IMR-90 (cell line): Measurements from ENCODE around the gene LRRC75A. TPM values are rescaled to one million over a fixed set of nuclear protein-coding genes. Genes with fewer than 3 reads are reported as not detected.
A peak's percentile ranks its signal among the peaks of the same experiment; 100 is the strongest.

Experiments
- ATAC-seq: fragments of 200-7000 bp; cut with Tn5 transposase; 2 replicates; pipeline ENCODE4 v1.9.1; 2020; ENCODE audit warnings: low read depth, mild to moderate bottlenecking, moderate library complexity
- BruUV-seq: library from RNA; stranded (reverse); fragments of 400-500 nt; replicated peaks from 2 replicates; lab custom pipeline; 2021; lab: Mats Ljungman, UMichigan
- CTCF ChIA-PET: fragments of 300-600 bp; formaldehyde crosslinking; extraction: SDS; loops from one replicate; lab custom pipeline; 2021; ENCODE audit warnings: antibody characterized with exemption; lab: Yijun Ruan, JAX
- POLR2A ChIA-PET: fragments of 300-600 bp; sonication (Branson Sonifier 250); formaldehyde crosslinking; loops from one replicate; lab custom pipeline; 2022; ENCODE audit warnings: antibody characterized with exemption; ENCODE audit not compliant: unreplicated experiment; lab: Charles Lee
- DNase-seq: peaks from one replicate; pipeline ENCODE4 v3.0.0; 2013
- H2AFZ ChIP-seq: replicated peaks from 2 replicates; pipeline ENCODE3; 2013; ENCODE audit warnings: low read length, mild to moderate bottlenecking; ENCODE audit not compliant: poor library complexity
- H2AK5ac ChIP-seq: 2 replicates; pipeline ENCODE4 v1.6.1; 2013; ENCODE audit warnings: low read depth, low read length, inconsistent platforms
- H2AK9ac ChIP-seq: replicated peaks from 2 replicates; pipeline ENCODE3; 2013; ENCODE audit warnings: mild to moderate bottlenecking, low read depth, low read length, moderate library complexity; ENCODE audit not compliant: poor library complexity
- H2BK120ac ChIP-seq: 2 replicates; pipeline ENCODE4 v1.6.1; 2013; ENCODE audit warnings: low read depth, low read length, inconsistent platforms
- H2BK15ac ChIP-seq: 3 replicates; pipeline ENCODE4 v1.6.1; 2013; ENCODE audit warnings: low read depth, low read length, inconsistent platforms
- H2BK20ac ChIP-seq: 2 replicates; pipeline ENCODE4 v1.6.1; 2013; ENCODE audit warnings: low read depth, mild to moderate bottlenecking, inconsistent platforms, low read length, moderate library complexity
- H2BK5ac ChIP-seq: 2 replicates; pipeline ENCODE4 v1.6.1; 2013; ENCODE audit warnings: mild to moderate bottlenecking, low read depth, low read length, inconsistent platforms; ENCODE audit not compliant: poor library complexity, severe bottlenecking
- H3K14ac ChIP-seq: replicated peaks from 2 replicates; pipeline ENCODE4 v1.6.1; 2013; ENCODE audit warnings: low read depth, low read length, inconsistent platforms
- H3K18ac ChIP-seq: 2 replicates; pipeline ENCODE4 v1.6.1; 2013; ENCODE audit warnings: low read depth, low read length, control low read depth
- H3K23ac ChIP-seq: 2 replicates; pipeline ENCODE4 v1.6.1; 2013; ENCODE audit warnings: low read depth, low read length, inconsistent platforms
- H3K27ac ChIP-seq: 2 replicates; pipeline ENCODE4 v1.5.1; 2013; ENCODE audit warnings: mild to moderate bottlenecking, control low read depth, low read length; ENCODE audit not compliant: insufficient read depth
- H3K27me3 ChIP-seq: 2 replicates; pipeline ENCODE4 v1.6.1; 2013; ENCODE audit warnings: low read length; ENCODE audit not compliant: control insufficient read depth, insufficient read depth
- H3K36me3 ChIP-seq: 2 replicates; pipeline ENCODE4 v1.6.1; 2013; ENCODE audit warnings: low read length, mixed read lengths; ENCODE audit not compliant: control insufficient read depth, insufficient read depth
- H3K4ac ChIP-seq: 2 replicates; pipeline ENCODE4 v1.6.1; 2013; ENCODE audit warnings: low read depth, low read length, inconsistent platforms
- H3K4me1 ChIP-seq: 2 replicates; pipeline ENCODE4 v1.6.1; 2013; ENCODE audit warnings: low read length, mixed read lengths; ENCODE audit not compliant: control insufficient read depth, insufficient read depth
- H3K4me2 ChIP-seq: 2 replicates; pipeline ENCODE4 v1.6.1; 2013; ENCODE audit warnings: low read depth, mild to moderate bottlenecking, control low read depth, low read length, moderate library complexity
- H3K4me3 ChIP-seq: 2 replicates; pipeline ENCODE4 v1.5.1; 2013; ENCODE audit warnings: low read depth, mild to moderate bottlenecking, control low read depth, low read length, moderate library complexity; ENCODE audit not compliant: insufficient read depth
- H3K56ac ChIP-seq: 2 replicates; pipeline ENCODE4 v1.6.1; 2013; ENCODE audit warnings: low read length, inconsistent platforms; ENCODE audit not compliant: insufficient read depth; ENCODE audit errors: extremely low read depth
- H3K79me1 ChIP-seq, 2 experiments: 2 replicates each; pipeline ENCODE4 v1.6.1; 2013; ENCODE audit warnings: low read length in 2 of 2, inconsistent platforms in 1 of 2, low read depth in 1 of 2
- H3K9ac ChIP-seq: 2 replicates; pipeline ENCODE4 v1.6.1; 2013; ENCODE audit warnings: low read depth, low read length, control low read depth
- H3K9me1 ChIP-seq: 2 replicates; pipeline ENCODE4 v1.6.1; 2013; ENCODE audit warnings: low read length, inconsistent platforms; ENCODE audit not compliant: insufficient read depth
- H3K9me3 ChIP-seq: 2 replicates; pipeline ENCODE4 v1.6.1; 2013; ENCODE audit warnings: low read length; ENCODE audit not compliant: control insufficient read depth, insufficient read depth
- H4K20me1 ChIP-seq: 2 replicates; pipeline ENCODE4 v1.6.1; 2013; ENCODE audit warnings: low read length, inconsistent platforms; ENCODE audit not compliant: insufficient read depth
- H4K5ac ChIP-seq: 2 replicates; pipeline ENCODE4 v1.6.1; 2013; ENCODE audit warnings: mild to moderate bottlenecking, low read depth, low read length, control low read depth
- H4K8ac ChIP-seq, 2 experiments: 2 replicates each; pipeline ENCODE4 v1.6.1; 2013; ENCODE audit warnings: low read depth in 2 of 2, low read length in 2 of 2, control low read depth in 1 of 2, inconsistent platforms in 1 of 2
- H4K91ac ChIP-seq: 2 replicates; pipeline ENCODE4 v1.6.1; 2013; ENCODE audit warnings: low read depth, low read length, inconsistent platforms; ENCODE audit not compliant: insufficient read depth
- BHLHE40 ChIP-seq: fragments of 150-350 bp; IDR thresholded peaks from 2 replicates; pipeline ENCODE4 v1.6.1; 2016; ENCODE audit warnings: mild to moderate bottlenecking, low read depth, low read length
- CEBPB ChIP-seq: IDR thresholded peaks from 2 replicates; pipeline ENCODE4 v1.6.1; 2012; ENCODE audit warnings: low read depth, low read length, improper control_type of control experiment
- CHD1 ChIP-seq: IDR thresholded peaks from 2 replicates; pipeline ENCODE4 v1.6.1; 2012; ENCODE audit warnings: low read depth, low read length, improper control_type of control experiment
- ELK1 ChIP-seq: fragments of 150-350 bp; IDR thresholded peaks from 2 replicates; pipeline ENCODE4 v1.6.1; 2016; ENCODE audit warnings: low read depth, mild to moderate bottlenecking, low read length, moderate library complexity, borderline replicate concordance
- FOS ChIP-seq: fragments of 150-350 bp; IDR thresholded peaks from 2 replicates; pipeline ENCODE4 v1.6.1; 2016; ENCODE audit warnings: low read depth, low read length
- MAFK ChIP-seq: IDR thresholded peaks from 2 replicates; pipeline ENCODE4 v1.6.1; 2012; ENCODE audit warnings: low read depth, low read length, improper control_type of control experiment
- MAZ ChIP-seq: IDR thresholded peaks from 2 replicates; pipeline ENCODE4 v1.6.1; 2012; ENCODE audit warnings: low read depth, mild to moderate bottlenecking, low read length, improper control_type of control experiment, moderate library complexity, borderline replicate concordance
- MXI1 ChIP-seq: IDR thresholded peaks from 2 replicates; pipeline ENCODE4 v1.6.1; 2012; ENCODE audit warnings: low read depth, mild to moderate bottlenecking, low read length, moderate library complexity, borderline replicate concordance
- NFE2L2 ChIP-seq: fragments of 150-350 bp; IDR thresholded peaks from 2 replicates; pipeline ENCODE4 v1.6.1; 2016; ENCODE audit warnings: low read depth, mild to moderate bottlenecking, low read length
- POLR2A ChIP-seq: IDR thresholded peaks from 2 replicates; pipeline ENCODE4 v1.6.1; 2012; ENCODE audit warnings: mild to moderate bottlenecking, low read depth, low read length
- RCOR1 ChIP-seq: IDR thresholded peaks from 2 replicates; pipeline ENCODE4 v1.6.1; 2012; ENCODE audit warnings: mild to moderate bottlenecking, low read length, improper control_type of control experiment; ENCODE audit not compliant: insufficient replicate concordance
- RFX5 ChIP-seq: IDR thresholded peaks from 2 replicates; pipeline ENCODE4 v1.8.0; 2012; ENCODE audit warnings: low read depth, mild to moderate bottlenecking, low read length, moderate library complexity
- SMC3 ChIP-seq: fragments of 150-350 bp; IDR thresholded peaks from 2 replicates; pipeline ENCODE4 v1.6.1; 2016; ENCODE audit warnings: low read depth, mild to moderate bottlenecking, antibody characterized with exemption, low read length, moderate library complexity
- USF2 ChIP-seq: fragments of 150-350 bp; IDR thresholded peaks from 2 replicates; pipeline ENCODE4 v1.6.1; 2017; ENCODE audit warnings: mild to moderate bottlenecking, antibody characterized with exemption, low read length, low read depth
- WGBS, 2 experiments: methylation state at CpG; one replicate each; pipeline versions ENCODE4 v1.1.5 to v1.1.7; 2013; ENCODE audit warnings: missing lambda C conversion rate in 2 of 2; ENCODE audit not compliant: insufficient read length in 1 of 2; ENCODE audit errors: extremely low coverage in 2 of 2; 5-methylcytosine and 5-hydroxymethylcytosine counted together
- dilution Hi-C: fragments of 300-500 bp; cut with HindIII; formaldehyde crosslinking; loops from one replicate; pipeline ENCODE4 v1.14.3; 2018; ENCODE audit warnings: low sequenced_read_pairs; ENCODE audit not compliant: unreplicated experiment
- in situ Hi-C: fragments of 300-500 bp; cut with MboI; formaldehyde crosslinking; loops from 3 replicates; pipeline ENCODE4 v1.14.3; 2019; ENCODE audit warnings: low sequenced_read_pairs, inconsistent platforms, mixed read lengths
- intact Hi-C: fragments of 100-400 bp; cut with micrococcal nuclease; formaldehyde crosslinking; loops from 2 replicates; pipeline ENCODE4 v1.10.0; 2022
- polyA plus RNA-seq, 3 experiments: library from polyadenylated mRNA; depleted of rRNA; stranded (reverse); fragments of >200 nt; gene quantifications; 2 replicates each; pipeline ENCODE4 v1.2.3, GENCODE V29; 2012; ENCODE audit warnings: low replicate concordance in 1 of 3
- total RNA-seq: library from RNA; depleted of rRNA; stranded (reverse); fragments of >200 nt; gene quantifications from 2 replicates; pipeline ENCODE4 v1.2.3, GENCODE V29; 2012

LRRC75A gene
- total and polyA plus RNA-seq, 2 of the 4 experiments (the other 2 are of a cell fraction), result 0.72 to 1.0 TPM

GRCh38 chr17:16440901-16441629 lies 50.9 kb downstream of the LRRC75A start:
- Histone ChIP-seq H3K4me1 (peaks cover 17% of the 10 kb centered on the region), H3K27ac (peak overlapping the region; percentile 6; the same call in 1 of the 2 replicates), H3K4me3 (no peak overlapping the region), H3K79me1 (peaks cover 24 to 67% of the 10 kb centered on the region in 2 experiments), H2AK9ac (no peak overlapping the region), H3K56ac (no peak overlapping the region), H3K9ac (peak overlapping the region; percentile 15; the same call in 1 of the 2 replicates), H2BK5ac (no peak overlapping the region), H3K4ac (no peak overlapping the region), H2AFZ (no peak overlapping the region), H4K8ac (peak overlapping the region in 1 of 2 experiments; percentile 25; a peak in 1 of 4 replicates), H4K5ac (no peak overlapping the region), H4K91ac (no peak overlapping the region), H3K4me2 (peak overlapping the region; percentile 55), H3K9me3 (no peaks in the 10 kb centered on the region), H4K20me1 (peaks cover 67% of the 10 kb centered on the region), H3K27me3 (no peaks in the 10 kb centered on the region), H3K14ac (peak overlapping the region; percentile 22; the same call in 1 of the 2 replicates), H2AK5ac (no peak overlapping the region), H2BK120ac (no peak overlapping the region), H3K18ac (no peak overlapping the region), H3K36me3 (peaks cover 48% of the 10 kb centered on the region), H2BK15ac (no peak overlapping the region), H3K23ac (peak overlapping the region; percentile 55; the same call in 1 of the 2 replicates), H3K9me1 (peaks cover 29% of the 10 kb centered on the region), H2BK20ac (no peak overlapping the region)
- WGBS, 2 experiments, result no CpG with 5 or more reads among the region's 3 CpGs
- POLR2A ChIA-PET, result interaction anchor here (0.6 to 1.0 kb wide), 2 partner anchors 60 to 316 kb away, joined by 3 to 7 read pairs; partner anchors contain the start of gene UBB
- in situ Hi-C loops (no loop called here), dilution Hi-C loops (no loop called here), intact Hi-C loops (no loop called here)
- ATAC-seq (no peak), DNase-seq (no peak)
- CTCF ChIA-PET, result interaction anchor here (0.6 to 1.4 kb wide), 2 partner anchors 39 to 80 kb away, joined by 3 to 4 read pairs; no protein-coding TSS in a partner anchor
- BruUV-seq, result no TSS peak
- no peak for TF ChIP-seq FOS
- no peak for TF ChIP-seq MAFK
- no peak for TF ChIP-seq SMC3
- no peak for TF ChIP-seq ELK1
- no peak for TF ChIP-seq RCOR1
- TF ChIP-seq CHD1, result no peak
- no peak for TF ChIP-seq RFX5
- no peak for TF ChIP-seq MXI1
- TF ChIP-seq USF2, result no peak
- no peak for TF ChIP-seq POLR2A
- TF ChIP-seq BHLHE40, result no peak
- TF ChIP-seq MAZ, result no peak
- no peak for TF ChIP-seq CEBPB
- no peak for TF ChIP-seq NFE2L2
